Tibial artery (tissue), 4 donors: ENCODE measurements around the gene TGFBRAP1.

ENCODE experiments used
- DNase-seq, 2 donors: peaks; one replicate each; pipeline ENCODE4 v3.0.0-alpha.2; 2019
- H3K27ac ChIP-seq, 2 donors: fragments of 200-600 bp; sonication (generic) in 1 of 2; 1 replicate in 1 of 2; 2 replicates in 1 of 2; pipeline ENCODE4 v1.5.1; 2018 to 2019; ENCODE audit warnings: mild to moderate bottlenecking in 1 of 2
- H3K27me3 ChIP-seq, 2 donors: fragments of 200-600 bp; sonication (generic) in 1 of 2; one replicate each; pipeline versions ENCODE4 v1.5.1 to v1.6.0; 2016 to 2019
- H3K36me3 ChIP-seq, 3 donors: fragments of 200-600 bp; sonication (generic) in 2 of 3; one replicate each; pipeline ENCODE4 v1.5.1; 2016 to 2019; ENCODE audit warnings: mild to moderate bottlenecking in 2 of 3
- H3K4me1 ChIP-seq, 4 donors: fragments of 200-600 bp; sonication (generic) in 2 of 4; 1 replicate in 3 of 4; 2 replicates in 1 of 4; pipeline ENCODE4 v1.5.1; 2016 to 2019
- H3K4me3 ChIP-seq, 2 donors: fragments of 200-600 bp; sonication (generic) in 1 of 2; 1 replicate in 1 of 2; 2 replicates in 1 of 2; pipeline ENCODE4 v1.5.1; 2018 to 2019; ENCODE audit warnings: mild to moderate bottlenecking in 2 of 2
- H3K9me3 ChIP-seq, 3 donors: fragments of 200-600 bp; sonication (generic) in 1 of 3; one replicate each; pipeline ENCODE4 v1.5.1; 2016 to 2019
- intact Hi-C: fragments of 100-400 bp; cut with DNase I; formaldehyde crosslinking; loops from one replicate; pipeline ENCODE4 v1.15.0; 2023; ENCODE audit warnings: low total_unique reads
- TF ChIP-seq, protein P1 (sequence below), 2 experiments: fragments of 200-600 bp in 1 of 2; fragments of 450-650 bp in 1 of 2; IDR thresholded peaks; one replicate each; pipeline ENCODE4 v1.5.1; 2017 to 2019; ENCODE audit warnings: antibody characterized with exemption in 2 of 2, mild to moderate bottlenecking in 1 of 2, moderate library complexity in 1 of 2

Gene TGFBRAP1

DNA sequence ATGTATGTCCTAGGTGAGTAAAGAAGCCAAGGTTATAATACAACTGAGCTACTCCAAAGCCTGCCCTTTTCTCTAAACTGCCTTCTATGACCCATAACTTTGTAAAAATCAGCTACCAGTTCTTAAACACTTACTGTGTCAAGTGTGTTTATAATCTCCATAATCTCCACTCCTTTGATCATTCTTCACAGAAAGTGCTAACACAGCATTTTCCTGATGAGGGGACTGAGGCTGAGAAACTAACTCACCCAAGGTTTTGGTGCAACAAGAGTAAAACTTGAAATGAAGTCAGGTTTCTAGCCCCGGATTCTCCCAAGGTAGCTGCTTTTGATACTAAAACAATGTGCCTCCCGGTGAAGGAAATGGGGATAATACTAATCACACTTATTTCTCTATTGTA is 5.9 kb upstream of the TGFBRAP1 start:
- peaks cover 0 to 8% (median 5%) of the 10 kb centered on the region in 3 donors for H3K36me3 ChIP-seq
- peaks cover 0 to 26% (median 20%) of the 10 kb centered on the region in 4 donors for H3K4me1 ChIP-seq
- DNase-seq, result no peak
- TF ChIP-seq, protein P1, sequence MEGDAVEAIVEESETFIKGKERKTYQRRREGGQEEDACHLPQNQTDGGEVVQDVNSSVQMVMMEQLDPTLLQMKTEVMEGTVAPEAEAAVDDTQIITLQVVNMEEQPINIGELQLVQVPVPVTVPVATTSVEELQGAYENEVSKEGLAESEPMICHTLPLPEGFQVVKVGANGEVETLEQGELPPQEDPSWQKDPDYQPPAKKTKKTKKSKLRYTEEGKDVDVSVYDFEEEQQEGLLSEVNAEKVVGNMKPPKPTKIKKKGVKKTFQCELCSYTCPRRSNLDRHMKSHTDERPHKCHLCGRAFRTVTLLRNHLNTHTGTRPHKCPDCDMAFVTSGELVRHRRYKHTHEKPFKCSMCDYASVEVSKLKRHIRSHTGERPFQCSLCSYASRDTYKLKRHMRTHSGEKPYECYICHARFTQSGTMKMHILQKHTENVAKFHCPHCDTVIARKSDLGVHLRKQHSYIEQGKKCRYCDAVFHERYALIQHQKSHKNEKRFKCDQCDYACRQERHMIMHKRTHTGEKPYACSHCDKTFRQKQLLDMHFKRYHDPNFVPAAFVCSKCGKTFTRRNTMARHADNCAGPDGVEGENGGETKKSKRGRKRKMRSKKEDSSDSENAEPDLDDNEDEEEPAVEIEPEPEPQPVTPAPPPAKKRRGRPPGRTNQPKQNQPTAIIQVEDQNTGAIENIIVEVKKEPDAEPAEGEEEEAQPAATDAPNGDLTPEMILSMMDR (IDR thresholded peaks at IDR 0.05), result no peak
- intact Hi-C loops, result no loop called here
- no peaks in the 10 kb centered on the region for H3K27me3 ChIP-seq
- H3K4me3 ChIP-seq, result no peak overlapping the region
- no peak overlapping the region for H3K27ac ChIP-seq
- no peaks in the 10 kb centered on the region for H3K9me3 ChIP-seq

DNA sequence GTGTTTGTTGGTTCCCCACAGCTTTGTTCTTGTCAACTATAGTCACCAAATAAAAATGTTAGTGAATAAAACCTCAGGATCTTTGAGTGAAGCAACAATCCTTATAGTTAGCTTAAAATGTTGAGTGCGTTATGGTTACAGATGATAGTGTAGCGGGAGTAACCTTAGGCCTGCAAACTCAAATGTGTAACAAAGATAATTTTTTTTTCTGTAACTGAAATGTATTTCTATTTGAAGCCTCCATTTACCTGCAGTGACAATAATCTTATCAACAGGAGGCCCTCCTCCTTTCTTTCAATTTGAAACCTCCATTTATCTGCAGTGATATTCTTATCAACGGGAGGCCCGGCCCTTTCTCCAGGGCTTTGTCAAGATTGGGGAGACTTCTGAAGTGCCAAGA is 4.7 kb upstream of the TGFBRAP1 start:
- DNase-seq, result no peak
- TF ChIP-seq, protein P1 (IDR thresholded peaks at IDR 0.05), result no peak
- H3K27me3 ChIP-seq, result no peaks in the 10 kb centered on the region
- intact Hi-C loops, result no loop called here
- H3K36me3 ChIP-seq, result no peaks in the 10 kb centered on the region
- H3K4me1 ChIP-seq, result peaks cover 0 to 31% (median 25%) of the 10 kb centered on the region in 4 donors
- no peak overlapping the region for H3K27ac ChIP-seq
- H3K9me3 ChIP-seq, result no peaks in the 10 kb centered on the region
- no peak overlapping the region for H3K4me3 ChIP-seq

DNA sequence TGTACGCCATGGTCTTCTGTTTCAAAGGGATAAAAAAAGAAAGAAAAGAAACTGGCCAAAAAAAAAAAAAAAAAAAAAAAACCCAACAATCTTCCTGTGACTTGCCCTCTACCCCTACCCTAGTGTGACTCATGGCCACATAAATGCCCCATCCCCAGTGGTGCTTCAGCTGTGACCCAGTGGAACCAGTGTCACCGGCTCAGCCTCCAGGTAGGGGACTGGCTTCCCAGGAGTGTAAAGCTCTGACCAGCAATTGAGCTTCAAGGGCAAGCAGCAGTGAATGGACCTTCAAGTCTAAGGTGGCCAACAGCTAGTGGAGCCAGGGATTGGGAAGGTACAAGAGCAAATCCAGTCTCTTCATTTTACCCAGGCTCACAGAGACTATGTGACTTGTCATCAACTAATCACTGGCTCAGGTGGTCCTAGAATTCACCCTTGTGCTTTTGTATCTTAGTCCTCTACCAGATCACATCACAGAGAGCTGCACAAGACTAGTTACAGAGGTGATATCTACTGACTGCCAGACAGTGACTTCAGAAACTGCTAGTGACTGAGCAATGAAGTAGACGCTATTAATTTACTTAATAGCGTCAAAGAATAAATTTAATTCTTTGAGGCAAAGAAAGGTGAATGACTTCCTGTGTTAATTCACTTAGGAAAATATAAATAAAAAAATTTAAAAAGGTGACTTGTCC is 1.3 kb upstream of the TGFBRAP1 start:
- H3K27ac ChIP-seq, result peak overlapping the region; percentile 81 to 86
- no peaks in the 10 kb centered on the region for H3K9me3 ChIP-seq
- H3K4me1 ChIP-seq, result peaks cover 0 to 27% (median 21%) of the 10 kb centered on the region in 4 donors
- no peaks in the 10 kb centered on the region for H3K36me3 ChIP-seq
- no peaks in the 10 kb centered on the region for H3K27me3 ChIP-seq
- TF ChIP-seq, protein P1 (IDR thresholded peaks at IDR 0.05), result no peak
- intact Hi-C loops, result no loop called here
- DNase-seq, result no peak
- no peak overlapping the region for H3K4me3 ChIP-seq

DNA sequence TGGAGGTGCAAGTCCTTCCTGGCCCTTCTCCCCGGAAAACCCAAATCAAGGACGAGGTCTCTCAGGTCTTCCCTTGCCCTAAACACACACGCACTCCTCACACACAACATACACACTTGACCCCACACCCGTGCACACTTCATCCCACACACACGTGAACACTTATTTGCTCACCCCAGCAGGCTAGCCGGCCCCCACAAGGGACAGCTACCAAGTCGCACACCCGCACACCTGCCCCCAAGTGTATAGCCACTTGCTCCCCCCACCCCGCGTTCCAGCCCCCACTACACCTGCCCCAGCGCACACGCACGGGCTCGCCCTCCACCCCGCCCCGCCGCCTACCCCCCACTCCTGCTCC is 359 bp downstream of the TGFBRAP1 start:
- Histone ChIP-seq H3K4me3 (peak overlapping the region; percentile 74 to 91), H3K4me1 (peaks cover 0 to 30% (median 23%) of the 10 kb centered on the region in 4 donors), H3K36me3 (peaks cover 0 to 6% (median 0%) of the 10 kb centered on the region in 3 donors), H3K27me3 (no peaks in the 10 kb centered on the region), H3K9me3 (no peaks in the 10 kb centered on the region), H3K27ac (peak overlapping the region; percentile 85 to 86)
- intact Hi-C loops, result no loop called here
- no peak for DNase-seq
- TF ChIP-seq, protein P1 (IDR thresholded peaks at IDR 0.05), result no peak

DNA sequence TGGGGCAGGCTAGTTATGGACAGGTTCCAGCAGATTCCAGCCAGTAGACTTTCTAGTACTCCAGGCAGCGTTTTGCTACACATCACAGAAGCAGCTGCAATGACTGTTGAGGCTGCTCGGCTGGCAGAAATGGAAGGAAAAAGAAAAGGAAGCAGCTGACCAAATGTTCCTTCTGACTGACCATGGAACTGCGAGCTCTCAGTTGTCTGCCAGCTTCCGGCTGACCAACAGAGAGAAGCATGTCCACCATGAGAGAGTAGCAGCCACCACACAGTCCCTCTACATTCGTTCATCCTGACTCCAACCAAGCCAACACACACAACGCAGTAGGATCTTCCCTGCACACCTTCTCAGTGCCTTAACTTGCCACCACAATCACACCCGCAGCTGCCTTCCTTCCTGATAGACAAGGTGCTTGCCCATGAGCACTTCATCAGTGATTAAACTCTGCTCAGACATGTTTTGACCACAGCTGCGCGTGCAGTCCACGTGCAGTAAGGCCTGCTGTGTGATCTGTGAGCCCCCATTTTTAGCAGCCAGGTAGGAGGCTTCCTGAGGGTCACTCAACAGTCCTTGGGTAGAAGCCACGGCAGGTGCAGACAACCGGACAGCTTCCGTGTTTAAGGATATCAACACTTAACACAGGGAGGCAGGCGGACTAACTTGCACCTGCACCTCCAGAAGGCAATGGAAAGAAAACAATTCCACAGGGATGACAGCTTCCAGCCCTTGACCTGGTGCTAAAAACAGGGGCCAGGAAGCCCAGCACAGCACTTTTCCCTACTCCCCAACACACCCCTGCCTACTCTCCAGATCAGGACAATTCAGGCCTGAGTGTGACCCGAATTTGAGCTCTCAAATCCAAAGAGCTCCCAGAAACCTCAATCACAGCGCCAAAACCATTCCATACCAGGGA is 996 bp downstream of the TGFBRAP1 start:
- no peaks in the 10 kb centered on the region for H3K9me3 ChIP-seq
- H3K27me3 ChIP-seq, result no peaks in the 10 kb centered on the region
- peaks cover 0 to 30% (median 23%) of the 10 kb centered on the region in 4 donors for H3K4me1 ChIP-seq
- H3K27ac ChIP-seq, result peak overlapping the region; percentile 85 to 86
- intact Hi-C loops, result no loop called here
- TF ChIP-seq, protein P1 (IDR thresholded peaks at IDR 0.05), result no peak
- peaks cover 0 to 6% (median 0%) of the 10 kb centered on the region in 3 donors for H3K36me3 ChIP-seq
- peak overlapping the region; percentile 74 to 91 for H3K4me3 ChIP-seq
- peak; percentile 45 to 69 for DNase-seq
